Activated CD8-positive, alpha-beta memory T cell treated with anti-CD3 and anti-CD28 coated beads for 4 hours (primary cell): ENCODE measurements around the gene SH3BP4.

ENCODE experiments used
- DNase-seq, 2 donors: peaks; one replicate each; pipeline ENCODE4 v3.0.0-alpha.2; 2020; ENCODE audit warnings: low read depth in 2 of 2

SH3BP4 gene

DNA sequence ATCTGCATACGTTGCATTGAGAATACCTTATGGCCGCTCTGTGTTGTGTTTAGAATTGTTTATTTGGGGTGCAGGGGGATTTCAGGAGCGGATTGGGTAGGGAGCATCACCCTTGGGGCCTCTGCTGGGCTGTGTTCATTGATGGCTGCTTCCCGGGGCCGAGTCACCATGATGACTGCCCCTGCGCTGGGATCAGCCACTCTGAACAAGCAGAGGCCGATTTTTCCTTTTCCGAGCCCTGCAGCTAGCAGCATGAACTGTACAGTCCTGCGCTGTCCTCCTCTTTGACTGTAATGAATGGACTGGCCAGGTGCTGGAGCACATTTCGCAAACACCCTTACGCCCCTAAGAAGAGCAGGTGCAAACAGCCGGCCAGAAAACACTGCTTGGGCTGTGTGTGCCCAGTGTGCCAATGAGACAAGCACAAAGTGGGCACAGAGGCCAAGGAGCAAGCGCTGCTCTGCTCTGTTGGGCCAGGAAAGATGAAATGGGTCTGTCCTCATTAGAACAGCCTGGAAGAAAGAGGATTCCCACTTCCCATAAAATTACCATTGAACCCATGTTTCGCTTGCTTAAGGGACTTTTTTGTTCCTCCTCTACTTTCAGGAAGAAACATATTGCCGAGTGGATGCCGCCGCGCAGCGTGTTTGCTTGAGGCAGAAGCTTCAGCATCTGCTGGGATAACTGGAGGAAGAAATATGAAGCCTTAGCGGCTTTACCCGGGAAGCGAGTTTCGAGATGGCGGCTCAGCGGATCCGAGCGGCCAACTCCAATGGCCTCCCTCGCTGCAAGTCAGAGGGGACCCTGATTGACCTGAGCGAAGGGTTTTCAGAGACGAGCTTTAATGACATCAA is 82.7 kb downstream of the SH3BP4 start:
- no peak for DNase-seq

- no peak for DNase-seq
Observed at GRCh38 chr2:235037604-235038166, 85.9 kb downstream of the SH3BP4 start.

DNA sequence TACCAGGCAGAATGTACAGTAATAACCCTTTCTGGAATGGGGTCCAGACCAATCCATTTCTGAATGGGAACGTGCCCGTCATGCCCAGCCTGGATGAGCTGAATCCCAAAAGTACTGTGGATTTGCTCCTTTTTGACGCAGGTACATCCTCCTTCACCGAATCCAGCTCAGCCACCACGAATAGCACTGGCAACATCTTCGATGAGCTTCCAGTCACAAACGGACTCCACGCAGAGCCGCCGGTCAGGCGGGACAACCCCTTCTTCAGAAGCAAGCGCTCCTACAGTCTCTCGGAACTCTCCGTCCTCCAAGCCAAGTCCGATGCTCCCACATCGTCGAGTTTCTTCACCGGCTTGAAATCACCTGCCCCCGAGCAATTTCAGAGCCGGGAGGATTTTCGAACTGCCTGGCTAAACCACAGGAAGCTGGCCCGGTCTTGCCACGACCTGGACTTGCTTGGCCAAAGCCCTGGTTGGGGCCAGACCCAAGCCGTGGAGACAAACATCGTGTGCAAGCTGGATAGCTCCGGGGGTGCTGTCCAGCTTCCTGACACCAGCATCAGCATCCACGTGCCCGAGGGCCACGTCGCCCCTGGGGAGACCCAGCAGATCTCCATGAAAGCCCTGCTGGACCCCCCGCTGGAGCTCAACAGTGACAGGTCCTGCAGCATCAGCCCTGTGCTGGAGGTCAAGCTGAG is 89.6 kb downstream of the SH3BP4 start:
- no peak for DNase-seq

DNA sequence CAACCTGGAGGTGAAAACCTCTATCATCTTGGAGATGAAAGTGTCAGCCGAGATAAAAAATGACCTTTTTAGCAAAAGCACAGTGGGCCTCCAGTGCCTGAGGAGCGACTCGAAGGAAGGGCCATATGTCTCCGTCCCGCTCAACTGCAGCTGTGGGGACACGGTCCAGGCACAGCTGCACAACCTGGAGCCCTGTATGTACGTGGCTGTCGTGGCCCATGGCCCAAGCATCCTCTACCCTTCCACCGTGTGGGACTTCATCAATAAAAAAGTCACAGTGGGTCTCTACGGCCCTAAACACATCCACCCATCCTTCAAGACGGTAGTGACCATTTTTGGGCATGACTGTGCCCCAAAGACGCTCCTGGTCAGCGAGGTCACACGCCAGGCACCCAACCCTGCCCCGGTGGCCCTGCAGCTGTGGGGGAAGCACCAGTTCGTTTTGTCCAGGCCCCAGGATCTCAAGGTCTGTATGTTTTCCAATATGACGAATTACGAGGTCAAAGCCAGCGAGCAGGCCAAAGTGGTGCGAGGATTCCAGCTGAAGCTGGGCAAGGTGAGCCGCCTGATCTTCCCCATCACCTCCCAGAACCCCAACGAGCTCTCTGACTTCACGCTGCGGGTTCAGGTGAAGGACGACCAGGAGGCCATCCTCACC is 90.2 kb downstream of the SH3BP4 start:
- no peak for DNase-seq

DNA sequence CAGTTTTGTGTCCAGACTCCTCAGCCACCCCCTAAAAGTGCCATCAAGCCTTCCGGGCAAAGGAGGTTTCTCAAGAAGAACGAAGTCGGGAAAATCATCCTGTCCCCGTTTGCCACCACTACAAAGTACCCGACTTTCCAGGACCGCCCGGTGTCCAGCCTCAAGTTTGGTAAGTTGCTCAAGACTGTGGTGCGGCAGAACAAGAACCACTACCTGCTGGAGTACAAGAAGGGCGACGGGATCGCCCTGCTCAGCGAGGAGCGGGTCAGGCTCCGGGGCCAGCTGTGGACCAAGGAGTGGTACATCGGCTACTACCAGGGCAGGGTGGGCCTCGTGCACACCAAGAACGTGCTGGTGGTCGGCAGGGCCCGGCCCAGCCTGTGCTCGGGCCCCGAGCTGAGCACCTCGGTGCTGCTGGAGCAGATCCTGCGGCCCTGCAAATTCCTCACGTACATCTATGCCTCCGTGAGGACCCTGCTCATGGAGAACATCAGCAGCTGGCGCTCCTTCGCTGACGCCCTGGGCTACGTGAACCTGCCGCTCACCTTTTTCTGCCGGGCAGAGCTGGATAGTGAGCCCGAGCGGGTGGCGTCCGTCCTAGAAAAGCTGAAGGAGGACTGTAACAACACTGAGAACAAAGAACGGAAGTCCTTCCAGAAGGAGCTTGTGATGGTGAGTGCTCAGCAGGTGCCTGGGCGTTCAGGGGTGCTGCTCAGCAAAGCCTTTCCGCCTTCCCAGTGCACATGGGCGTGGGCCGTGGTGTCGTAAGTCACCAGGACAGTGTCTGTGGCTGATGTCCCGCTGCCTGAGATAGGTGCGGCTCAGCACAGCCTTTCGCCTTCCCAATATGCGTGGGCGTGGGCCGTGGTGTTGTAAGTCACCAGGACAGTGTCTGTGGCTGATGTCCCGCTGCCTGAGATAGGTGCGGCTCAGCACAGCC is 91.0 kb downstream of the SH3BP4 start:
- DNase-seq: no peak

DNA sequence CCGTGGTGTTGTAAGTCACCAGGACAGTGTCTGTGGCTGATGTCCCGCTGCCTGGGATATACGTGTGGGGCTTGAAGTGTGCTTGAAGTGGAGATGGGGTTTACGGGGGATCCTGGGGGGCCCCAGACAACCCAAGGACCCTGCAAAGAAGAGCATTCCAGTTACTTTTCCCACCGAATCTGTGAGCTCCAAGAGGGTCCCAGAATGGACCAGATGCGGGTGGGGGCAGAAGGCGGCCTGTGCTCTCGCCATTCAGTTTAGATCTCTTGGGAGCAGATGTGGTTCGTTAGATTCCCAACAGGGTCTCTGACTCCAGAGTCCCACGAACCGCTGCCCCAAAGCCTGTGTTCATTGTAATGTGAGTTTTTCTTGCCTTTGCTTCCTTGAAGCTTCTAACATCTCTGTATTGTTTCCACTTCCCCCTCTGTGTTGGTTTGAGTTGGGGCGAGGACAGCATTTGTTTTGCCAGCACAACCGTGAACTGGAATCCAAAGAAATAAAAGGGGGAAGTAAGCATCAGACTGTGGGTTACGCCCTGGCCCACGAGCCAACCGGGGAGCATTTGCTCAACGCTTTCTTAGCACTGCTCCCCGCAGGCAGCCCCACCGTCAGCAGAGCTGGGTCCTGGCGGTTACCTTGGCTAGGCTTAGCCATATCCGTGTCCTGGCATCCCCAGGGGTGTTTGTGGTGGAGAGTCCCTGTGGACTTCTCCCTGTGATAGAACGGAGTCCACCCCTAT is 92.1 kb downstream of the SH3BP4 start:
- DNase-seq: no peak

- no peak for DNase-seq
Observed at GRCh38 chr2:235044501-235045271, 92.9 kb downstream of the SH3BP4 start.

GRCh38 chr2:235045336-235045972 is 93.6 kb downstream of the SH3BP4 start:
- no peak for DNase-seq

DNA sequence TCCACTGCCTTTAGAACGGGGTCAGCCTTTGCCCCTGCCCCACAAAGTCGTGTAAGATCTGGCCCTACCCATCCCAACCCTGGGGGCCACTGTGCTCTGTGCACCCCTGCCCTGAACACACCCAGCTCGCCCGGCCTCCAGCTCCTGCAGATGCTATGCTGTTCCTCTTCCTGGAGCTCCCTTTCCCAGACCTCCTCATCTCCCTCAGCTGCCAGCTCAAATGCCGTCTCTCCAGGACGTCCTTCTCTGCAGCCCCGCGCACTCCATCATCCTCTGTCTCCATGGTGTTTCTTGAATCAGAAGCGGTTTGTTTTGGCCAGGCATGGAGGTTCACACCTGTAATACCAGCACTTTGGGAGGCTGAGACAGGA is 94.1 kb downstream of the SH3BP4 start:
- DNase-seq: no peak

GRCh38 chr2:235046589-235046988 is 94.8 kb downstream of the SH3BP4 start:
- DNase-seq: no peak

- no peak for DNase-seq
Observed at GRCh38 chr2:235047171-235048160, 95.6 kb downstream of the SH3BP4 start.

GRCh38 chr2:235048549-235048948 is 96.7 kb downstream of the SH3BP4 start:
- no peak for DNase-seq

DNA sequence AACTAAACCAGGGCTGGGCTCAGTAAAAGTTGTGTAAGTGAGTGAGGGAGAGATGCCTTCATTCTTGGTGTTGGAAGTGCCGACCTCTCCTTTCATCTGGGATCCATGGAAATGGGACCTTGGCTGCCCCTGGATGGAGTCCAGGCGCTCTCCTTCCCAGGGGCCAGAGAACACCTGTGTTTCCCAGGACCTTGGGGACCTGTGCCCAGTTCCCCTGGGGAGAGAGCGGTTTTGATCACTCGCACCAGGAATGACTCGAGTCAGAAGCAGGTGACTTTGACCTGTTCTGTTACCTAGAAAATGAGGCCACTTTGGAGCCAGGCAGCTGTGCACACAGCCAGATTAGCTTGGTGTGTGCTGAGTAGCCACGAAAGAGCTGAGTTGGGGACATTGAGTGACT is 97.3 kb downstream of the SH3BP4 start:
- DNase-seq: no peak

- DNase-seq: no peak
Observed at GRCh38 chr2:235049719-235050118, 97.9 kb downstream of the SH3BP4 start.

DNA sequence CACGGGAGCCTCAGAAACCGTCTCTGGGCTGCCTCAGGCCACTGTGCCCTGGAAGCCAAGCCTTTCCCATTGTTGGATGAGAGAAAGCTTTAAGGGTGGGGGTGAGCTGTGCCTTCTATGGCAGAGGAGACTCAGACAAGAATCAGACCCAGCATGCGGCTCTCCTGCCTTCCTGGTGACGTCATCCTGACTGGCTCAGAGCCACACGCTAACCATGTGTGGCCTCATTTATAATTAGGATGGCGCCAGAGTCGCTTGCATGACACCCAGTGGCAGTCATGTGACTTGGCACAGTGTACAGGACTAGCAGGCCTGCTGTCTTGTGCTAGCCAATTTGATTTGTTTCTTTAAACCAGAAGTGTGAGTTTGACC is 99.1 kb downstream of the SH3BP4 start:
- DNase-seq: no peak

DNA sequence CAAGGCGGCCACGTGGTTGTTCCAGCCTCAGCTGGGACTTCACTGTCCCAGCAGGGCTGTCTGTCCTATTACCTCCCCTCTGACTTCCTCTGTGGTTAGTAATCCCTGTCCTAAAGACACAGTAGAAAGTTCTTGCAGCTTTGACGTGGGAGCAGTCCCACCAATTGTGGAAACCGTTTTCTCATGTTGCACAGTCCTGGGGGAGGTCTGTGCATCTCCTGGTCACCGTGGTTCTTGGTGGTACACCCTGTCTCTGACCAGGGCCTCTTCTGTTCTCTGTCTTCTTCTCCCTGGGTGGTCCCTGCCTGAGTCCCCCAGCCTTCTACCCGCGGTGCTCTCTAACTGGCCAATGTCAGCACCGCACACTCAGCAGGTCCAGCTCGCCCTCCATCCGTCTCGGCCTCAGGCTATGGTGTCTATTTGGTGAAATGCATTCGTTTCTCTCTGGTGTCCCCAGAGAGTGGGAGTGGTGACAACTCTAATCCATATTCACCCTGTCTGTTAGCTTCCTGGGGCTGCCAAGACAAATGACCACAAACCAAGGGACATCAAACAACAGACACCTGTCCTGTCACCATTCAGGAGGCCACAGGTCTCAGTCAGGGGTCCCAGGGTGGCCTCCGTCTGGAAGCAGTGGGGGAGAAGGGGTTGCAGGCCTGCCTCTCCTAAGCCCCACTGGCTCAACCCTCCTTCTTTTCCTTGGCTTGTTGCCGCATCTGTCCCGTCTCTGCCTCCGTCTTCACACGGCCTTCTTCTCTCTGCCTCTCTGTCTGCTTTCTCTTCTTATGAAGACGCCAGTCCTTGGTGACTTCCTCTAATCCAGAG is 99.8 kb downstream of the SH3BP4 start:
- DNase-seq: no peak
